Transverse colon (tissue), 4 donors: Measurements from ENCODE around the gene ZBTB7B. TPM values are rescaled to one million over a fixed set of nuclear protein-coding genes. Genes with fewer than 3 reads are reported as not detected.
A peak's percentile ranks its signal among the peaks of the same experiment; 100 is the strongest.
"Not testable (repeated sequence)": the region's sequence is repeated elsewhere in the genome, so short reads cannot be mapped to it uniquely, and the experiment has no call there.

Source experiments
- DNase-seq: peaks from one replicate; pipeline ENCODE4 v3.0.0-alpha.2; 2019
- H3K27ac ChIP-seq, 4 donors: fragments of 200-600 bp; sonication (generic); 2 replicates each; pipeline ENCODE4 v1.5.1; 2016 to 2018; ENCODE audit warnings: inconsistent platforms in 4 of 4
- H3K27me3 ChIP-seq: fragments of 200-600 bp; sonication (generic); 2 replicates; pipeline ENCODE4 v1.5.1; 2017; ENCODE audit warnings: inconsistent platforms
- H3K36me3 ChIP-seq, 4 donors: fragments of 200-600 bp; sonication (generic); 2 replicates each; pipeline ENCODE4 v1.5.1; 2017 to 2019; ENCODE audit warnings: inconsistent platforms in 4 of 4
- H3K4me1 ChIP-seq, 4 donors: fragments of 200-600 bp; sonication (generic); 2 replicates each; pipeline ENCODE4 v1.5.1; 2017 to 2020; ENCODE audit warnings: inconsistent platforms in 4 of 4
- H3K4me3 ChIP-seq, 4 donors: fragments of 200-600 bp; sonication (generic); 1 replicate in 1 of 4; 2 replicates in 3 of 4; pipeline versions ENCODE4 v1.5.1 to v1.6.1; 2017 to 2019; ENCODE audit warnings: inconsistent platforms in 4 of 4
- H3K9me3 ChIP-seq, 2 donors: fragments of 200-600 bp; sonication (generic); 2 replicates each; pipeline ENCODE4 v1.5.1; 2017 to 2019; ENCODE audit warnings: inconsistent platforms in 2 of 2
- CTCF ChIP-seq, 5 experiments: fragments of 200-600 bp in 3 of 5; fragments of 450-650 bp in 2 of 5; sonication (generic) in 3 of 5; IDR thresholded peaks; 1 replicate in 2 of 5; 2 replicates in 3 of 5; pipeline ENCODE4 v1.5.1; 2016 to 2017; ENCODE audit warnings: antibody characterized with exemption in 5 of 5, inconsistent platforms in 3 of 5, mild to moderate bottlenecking in 2 of 5, moderate library complexity in 1 of 5
- EP300 ChIP-seq: sonication (generic); formaldehyde crosslinking; IDR thresholded peaks from one replicate; pipeline ENCODE4 v1.6.1; 2017; ENCODE audit warnings: antibody characterized with exemption, low read depth
- POLR2A ChIP-seq: fragments of 450-650 bp; IDR thresholded peaks from one replicate; pipeline ENCODE4 v1.6.1; 2016; ENCODE audit warnings: antibody characterized with exemption, mild to moderate bottlenecking, moderate library complexity
- POLR2AphosphoS5 ChIP-seq, 3 donors: sonication (generic); formaldehyde crosslinking; IDR thresholded peaks; one replicate each; pipeline ENCODE4 v1.6.1; 2016; ENCODE audit warnings: antibody characterized with exemption in 3 of 3
- WGBS, 2 donors: methylation state at CpG; one replicate each; pipeline ENCODE4 v1.1.5; 2018; ENCODE audit warnings: low coverage in 1 of 2; 5-methylcytosine and 5-hydroxymethylcytosine counted together
- in situ Hi-C, 4 donors: fragments of 200-750 bp; cut with MboI; loops; one replicate each; pipeline versions ENCODE4 v1.15.0 to v1.15.1; 2017; ENCODE audit warnings: low sequenced_read_pairs in 3 of 4, low pct_ligation_motif_present in 1 of 4, low pct_unique_long_range_greater_than_20kb in 1 of 4
- intact Hi-C: fragments of 100-400 bp; cut with DNase I; formaldehyde crosslinking; loops from one replicate; pipeline ENCODE4 v1.15.1; 2023; ENCODE audit warnings: low total_unique reads
- total RNA-seq, 4 donors: library from RNA; depleted of rRNA; stranded (reverse); fragments of >200 nt; gene quantifications; one replicate each; pipeline ENCODE4 v1.1.0, GENCODE V29; 2016

Gene ZBTB7B
- total RNA-seq, 4 donors from 2014 or later = 85.2 to 513 (median 272) TPM

DNA sequence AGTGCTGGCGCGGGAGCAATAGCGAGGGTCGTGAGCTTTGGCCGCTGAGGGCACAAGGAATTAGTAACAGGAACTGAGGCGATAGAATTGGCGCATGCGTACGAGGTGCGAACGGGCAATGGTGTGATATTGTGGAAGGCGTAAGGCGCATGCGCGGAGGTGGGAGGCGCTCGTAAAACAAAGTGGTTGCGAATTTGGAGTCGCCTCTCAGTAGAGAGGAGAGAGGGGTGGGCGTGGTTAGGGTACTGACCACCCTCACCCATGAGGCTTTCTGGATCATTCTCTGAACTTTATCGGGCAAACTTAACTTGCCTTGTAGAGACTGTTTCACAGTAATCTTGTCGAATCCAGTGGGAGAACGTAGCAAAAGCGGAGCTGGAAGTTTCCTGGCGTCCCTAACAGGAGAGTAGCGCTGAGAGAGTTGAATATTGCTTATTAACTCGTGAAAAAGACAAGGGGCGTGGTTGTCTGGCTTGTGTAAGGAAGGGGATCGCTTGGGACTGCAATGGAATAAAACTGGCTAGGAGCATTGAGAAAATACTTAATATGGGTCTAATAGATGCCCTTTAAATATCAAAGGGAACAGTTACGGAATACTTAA is 27.7 kb upstream of the ZBTB7B start:
- TF ChIP-seq CTCF (IDR thresholded peaks at IDR 0.05) (peak in 1 of 5 experiments; percentile 2), POLR2A (peak; percentile 61), EP300 (no peak), POLR2AphosphoS5 (IDR thresholded peaks at IDR 0.05) (peak; percentile 77 to 83 (median 79))
- H3K4me1 ChIP-seq = peaks cover 28 to 52% (median 43%) of the 10 kb centered on the region in 4 donors
- H3K36me3 ChIP-seq = peaks cover 0 to 6% (median 0%) of the 10 kb centered on the region in 4 donors
- intact Hi-C loops = no loop called here
- no peaks in the 10 kb centered on the region for H3K27me3 ChIP-seq
- peak; percentile 96 for DNase-seq
- in situ Hi-C loops = loop anchor here in 3 of 4 donors (25.0 kb wide), 1 partner anchor 87 kb away; the partner anchor contains the start of genes ADAM15 (in 3 of the 3) and EFNA4 (in 3 of the 3)
- WGBS, 2 donors = 1% methylated on average over 19 to 30 of the region's 30 CpGs
- H3K4me3 ChIP-seq = peak overlapping the region; percentile 42 to 70 (median 58)
- no peaks in the 10 kb centered on the region for H3K9me3 ChIP-seq
- H3K27ac ChIP-seq = peak overlapping the region; percentile 97 to 99 (median 99)

- Histone ChIP-seq H3K4me1 (peaks cover 23 to 45% (median 37%) of the 10 kb centered on the region in 4 donors), H3K36me3 (peaks cover 0 to 6% (median 0%) of the 10 kb centered on the region in 4 donors), H3K9me3 (no peaks in the 10 kb centered on the region), H3K27ac (peak overlapping the region; percentile 97 to 99 (median 99)), H3K4me3 (peak overlapping the region; percentile 42 to 70 (median 58)), H3K27me3 (no peaks in the 10 kb centered on the region)
- intact Hi-C loops = no loop called here
- DNase-seq = peak; percentile 81
- peak in 2 of 3 donors; percentile 34 to 46 for TF ChIP-seq POLR2AphosphoS5 (IDR thresholded peaks at IDR 0.05)
- no peak for TF ChIP-seq CTCF (IDR thresholded peaks at IDR 0.05)
- WGBS, 2 donors = 0 to 1% methylated on average over 13 to 24 of the region's 24 CpGs
- in situ Hi-C loops = no loop called here
Observed at GRCh38 chr1:154975409-154976059, 27.1 kb upstream of the ZBTB7B start.

DNA sequence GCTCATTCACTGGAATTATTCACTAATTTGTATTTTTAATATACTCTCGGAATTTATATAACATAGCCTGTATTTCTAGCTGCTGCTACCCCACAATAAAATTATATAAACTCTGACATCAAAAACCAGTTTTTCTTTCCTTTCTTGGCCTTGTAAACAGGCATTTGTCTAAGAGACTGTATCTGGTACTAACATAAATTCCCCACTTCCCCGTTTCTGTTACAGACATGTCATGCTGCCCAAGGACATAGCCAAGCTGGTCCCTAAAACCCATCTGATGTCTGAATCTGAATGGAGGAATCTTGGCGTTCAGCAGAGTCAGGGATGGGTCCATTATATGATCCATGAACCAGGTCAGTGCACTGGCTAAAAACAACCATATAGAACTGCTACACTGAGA is 24.8 kb upstream of the ZBTB7B start:
- DNase-seq, H3K27ac ChIP-seq, H3K4me3 ChIP-seq, H3K27me3 ChIP-seq, in situ Hi-C loops, intact Hi-C loops, H3K9me3 ChIP-seq, H3K36me3 ChIP-seq: not testable (repeated sequence)
- H3K4me1 ChIP-seq = peaks cover 12 to 29% (median 21%) of the 10 kb centered on the region in 4 donors
- 58 to 66% methylated on average over 3 of the region's 3 CpGs for WGBS, 2 donors

DNA sequence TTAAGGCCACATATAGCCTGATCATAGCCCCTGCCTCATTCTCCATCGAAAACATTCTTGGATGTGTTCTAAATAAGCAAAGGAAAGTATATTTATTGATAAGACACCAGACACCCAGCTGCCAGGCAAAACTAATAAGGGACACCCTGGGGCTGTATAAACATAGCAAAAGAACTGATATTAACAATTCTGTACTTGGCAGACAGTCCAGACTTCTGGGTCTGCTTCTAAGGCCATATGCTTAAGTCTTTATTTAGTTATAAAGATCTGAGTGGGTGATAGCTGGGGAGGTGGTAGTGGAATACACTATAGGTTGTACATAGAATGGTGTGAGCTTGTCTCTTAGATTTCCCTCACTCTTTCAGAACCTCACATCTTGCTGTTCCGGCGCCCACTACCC is 24.2 kb upstream of the ZBTB7B start:
- WGBS, 2 donors = 92 to 100% methylated on average over 3 of the region's 3 CpGs
- intact Hi-C loops = no loop called here

More for the DNA sequence above, 24.2 kb upstream of the ZBTB7B start:
- no peak overlapping the region for H3K27ac ChIP-seq
- H3K4me3 ChIP-seq = no peak overlapping the region
- H3K4me1 ChIP-seq = peaks cover 12 to 24% (median 17%) of the 10 kb centered on the region in 4 donors
- no peaks in the 10 kb centered on the region for H3K27me3 ChIP-seq
- H3K36me3 ChIP-seq = peaks cover 0 to 6% (median 0%) of the 10 kb centered on the region in 4 donors
- no peaks in the 10 kb centered on the region for H3K9me3 ChIP-seq
- in situ Hi-C loops = no loop called here
- no peak for DNase-seq
- TF ChIP-seq POLR2AphosphoS5 (IDR thresholded peaks at IDR 0.05) (no peak), CTCF (IDR thresholded peaks at IDR 0.05) (no peak), POLR2A (no peak), EP300 (no peak)
